Stimulated activated effector memory CD8-positive, alpha-beta T cell treated with anti-CD3 and anti-CD28 coated beads, Interleukin-12 subunit alpha, Interleukin-12 subunit beta, amount 100 ng/mL, for 72 hours (primary cell): ENCODE data around the gene FRMD4A.
"Not testable (repeated sequence)": the region's sequence is repeated elsewhere in the genome, so short reads cannot be mapped to it uniquely, and the experiment has no call there.

Source experiments
- ATAC-seq: fragments of 150-1000 bp; cut with Tn5 transposase; 2 replicates; pipeline ENCODE4 v1.10.0; 2021
- DNase-seq, 2 donors: peaks; one replicate each; pipeline ENCODE4 v3.0.0; 2021 to 2022; ENCODE audit warnings: low spot score in 2 of 2
- H3K27ac Mint-ChIP-seq: one replicate; pipeline ENCODE4 v1.8.0; 2022; ENCODE audit warnings: mild to moderate bottlenecking, mixed read lengths
- H3K36me3 Mint-ChIP-seq: one replicate; pipeline ENCODE4 v1.8.0; 2022; ENCODE audit warnings: mild to moderate bottlenecking, mixed read lengths
- H3K4me1 Mint-ChIP-seq: one replicate; pipeline ENCODE4 v1.8.0; 2022; ENCODE audit warnings: mixed read lengths
- H3K4me3 Mint-ChIP-seq: one replicate; pipeline ENCODE4 v1.8.0; 2022; ENCODE audit warnings: mild to moderate bottlenecking, mixed read lengths
- H3K9me3 Mint-ChIP-seq: one replicate; pipeline ENCODE4 v1.8.0; 2022; ENCODE audit warnings: mixed read lengths

Gene FRMD4A

GRCh38 chr10:13779748-13780147 lies 551.0 kb downstream of the FRMD4A start:
- Mint-ChIP-seq H3K9me3 (no peaks in the 10 kb centered on the region), H3K4me3 (no peak overlapping the region), H3K4me1 (peaks cover 7% of the 10 kb centered on the region), H3K27ac (no peak overlapping the region), H3K36me3 (no peaks in the 10 kb centered on the region)
- ATAC-seq (no peak), DNase-seq (no peak)

GRCh38 chr10:13778693-13778960 lies 552.1 kb downstream of the FRMD4A start:
- not testable (repeated sequence) for H3K4me1 Mint-ChIP-seq, ATAC-seq, H3K9me3 Mint-ChIP-seq, H3K27ac Mint-ChIP-seq, DNase-seq, H3K4me3 Mint-ChIP-seq, H3K36me3 Mint-ChIP-seq

- no peaks in the 10 kb centered on the region for H3K36me3 Mint-ChIP-seq
- ATAC-seq (no peak), DNase-seq (no peak)
- no peak overlapping the region for H3K4me3 Mint-ChIP-seq
- H3K4me1 Mint-ChIP-seq: no peaks in the 10 kb centered on the region
- no peaks in the 10 kb centered on the region for H3K9me3 Mint-ChIP-seq
- H3K27ac Mint-ChIP-seq: no peak overlapping the region
Observed at GRCh38 chr10:13776861-13777311, 553.8 kb downstream of the FRMD4A start.

GRCh38 chr10:13775786-13776775 lies 554.6 kb downstream of the FRMD4A start:
- no peaks in the 10 kb centered on the region for H3K36me3 Mint-ChIP-seq
- ATAC-seq (peak; percentile 32), DNase-seq (no peak)
- no peak overlapping the region for H3K4me3 Mint-ChIP-seq
- no peak overlapping the region for H3K27ac Mint-ChIP-seq
- no peaks in the 10 kb centered on the region for H3K4me1 Mint-ChIP-seq
- H3K9me3 Mint-ChIP-seq: no peaks in the 10 kb centered on the region

- Mint-ChIP-seq H3K4me1 (no peaks in the 10 kb centered on the region), H3K36me3 (no peaks in the 10 kb centered on the region), H3K4me3 (no peak overlapping the region), H3K27ac (no peak overlapping the region), H3K9me3 (no peaks in the 10 kb centered on the region)
- DNase-seq (no peak), ATAC-seq (no peak)
Observed at GRCh38 chr10:13774303-13774893, 556.3 kb downstream of the FRMD4A start.

GRCh38 chr10:13773496-13774170 lies 557.1 kb downstream of the FRMD4A start:
- H3K9me3 Mint-ChIP-seq: no peaks in the 10 kb centered on the region
- H3K27ac Mint-ChIP-seq: no peak overlapping the region
- no peaks in the 10 kb centered on the region for H3K36me3 Mint-ChIP-seq
- DNase-seq (no peak), ATAC-seq (no peak)
- no peak overlapping the region for H3K4me3 Mint-ChIP-seq
- no peaks in the 10 kb centered on the region for H3K4me1 Mint-ChIP-seq

- Mint-ChIP-seq H3K9me3 (no peaks in the 10 kb centered on the region), H3K27ac (no peak overlapping the region), H3K4me1 (no peaks in the 10 kb centered on the region), H3K36me3 (no peaks in the 10 kb centered on the region), H3K4me3 (no peak overlapping the region)
- DNase-seq (no peak), ATAC-seq (no peak)
Observed at GRCh38 chr10:13773043-13773442, 557.7 kb downstream of the FRMD4A start.

- Mint-ChIP-seq H3K27ac (no peak overlapping the region), H3K4me3 (no peak overlapping the region), H3K4me1 (no peaks in the 10 kb centered on the region), H3K36me3 (no peaks in the 10 kb centered on the region), H3K9me3 (no peaks in the 10 kb centered on the region)
- no peak for ATAC-seq
- no peak for DNase-seq
Observed at GRCh38 chr10:13771992-13772391, 558.7 kb downstream of the FRMD4A start.

- no peak for ATAC-seq
- Mint-ChIP-seq H3K4me1 (no peaks in the 10 kb centered on the region), H3K4me3 (no peak overlapping the region)
Observed at GRCh38 chr10:13770760-13771493, 559.8 kb downstream of the FRMD4A start.

GRCh38 chr10:13769946-13770345 lies 560.8 kb downstream of the FRMD4A start:
- Mint-ChIP-seq H3K4me1 (no peaks in the 10 kb centered on the region), H3K9me3 (no peaks in the 10 kb centered on the region), H3K27ac (no peak overlapping the region), H3K4me3 (no peak overlapping the region), H3K36me3 (no peaks in the 10 kb centered on the region)
- ATAC-seq: no peak
- no peak for DNase-seq

More at GRCh38 chr10:13770760-13771493, 559.8 kb downstream of the FRMD4A start:
- no peak overlapping the region for H3K27ac Mint-ChIP-seq
- H3K36me3 Mint-ChIP-seq: no peaks in the 10 kb centered on the region
- H3K9me3 Mint-ChIP-seq: no peaks in the 10 kb centered on the region
- no peak for DNase-seq

- ATAC-seq: no peak
- H3K4me1 Mint-ChIP-seq: no peaks in the 10 kb centered on the region
- H3K27ac Mint-ChIP-seq: no peak overlapping the region
- no peak for DNase-seq
- H3K9me3 Mint-ChIP-seq: no peaks in the 10 kb centered on the region
- H3K36me3 Mint-ChIP-seq: no peaks in the 10 kb centered on the region
- no peak overlapping the region for H3K4me3 Mint-ChIP-seq
Observed at GRCh38 chr10:13767676-13768178, 563.0 kb downstream of the FRMD4A start.

- H3K9me3 Mint-ChIP-seq, H3K4me3 Mint-ChIP-seq, H3K4me1 Mint-ChIP-seq, H3K36me3 Mint-ChIP-seq, H3K27ac Mint-ChIP-seq, DNase-seq, ATAC-seq: not testable (repeated sequence)
Observed at GRCh38 chr10:13767148-13767547, 563.6 kb downstream of the FRMD4A start.

GRCh38 chr10:13765641-13766341 lies 564.9 kb downstream of the FRMD4A start:
- Mint-ChIP-seq H3K4me3 (no peak overlapping the region), H3K36me3 (no peaks in the 10 kb centered on the region), H3K27ac (no peak overlapping the region), H3K4me1 (no peaks in the 10 kb centered on the region), H3K9me3 (no peaks in the 10 kb centered on the region)
- ATAC-seq (no peak), DNase-seq (no peak)

- Mint-ChIP-seq H3K4me3 (no peak overlapping the region), H3K9me3 (no peaks in the 10 kb centered on the region), H3K36me3 (no peaks in the 10 kb centered on the region), H3K27ac (no peak overlapping the region), H3K4me1 (peaks cover 5% of the 10 kb centered on the region)
- ATAC-seq: no peak
- no peak for DNase-seq
Observed at GRCh38 chr10:13761490-13762091, 569.1 kb downstream of the FRMD4A start.
